ENCODE data around the gene YIPF7.

Gene YIPF7

DNA sequence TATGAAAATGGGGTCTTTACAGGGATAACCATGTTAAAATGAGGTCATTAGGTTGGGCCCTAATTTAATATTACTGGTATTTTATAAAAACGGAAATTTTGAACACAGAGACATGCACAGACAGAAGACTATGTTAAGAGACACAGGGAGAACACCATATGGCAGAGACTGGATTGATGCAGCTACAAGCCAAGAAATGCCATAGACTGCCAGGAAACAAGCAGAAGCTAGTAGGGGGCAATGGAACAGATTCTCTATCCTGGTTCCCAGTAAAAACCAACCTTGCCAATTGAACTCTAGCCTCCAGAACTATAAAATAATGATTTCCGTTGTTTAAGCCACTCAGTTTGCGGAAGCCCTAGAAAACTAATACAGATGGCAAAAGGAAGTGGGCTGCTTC, 20.2 kb upstream of the YIPF7 start:
- H2BK12ac ChIP-seq (ENCODE audit: low read length) = no peak overlapping the region
- H2AK5ac ChIP-seq (ENCODE audit: low read length) = no peak overlapping the region
- no peak overlapping the region for H4K8ac ChIP-seq (ENCODE audit: low read depth, low read length)
- H3K18ac ChIP-seq (ENCODE audit: low read length) = no peak overlapping the region
- no peak overlapping the region for H4K91ac ChIP-seq (ENCODE audit: low read depth, low read length)
- no peak overlapping the region for H2BK120ac ChIP-seq (ENCODE audit: insufficient read depth, low read length, poor library complexity)
- no peak overlapping the region for H4K12ac ChIP-seq (ENCODE audit: low read depth, low read length)
- no peak overlapping the region for H2AFZ ChIP-seq (ENCODE audit: insufficient read depth, low read length, poor library complexity)
- H3K9ac ChIP-seq (ENCODE audit: low read length) = no peak overlapping the region
- no CpG with 5 or more reads among the region's 3 CpGs for WGBS (ENCODE audit: extremely low coverage, insufficient coverage, insufficient read length)
- H3K14ac ChIP-seq (ENCODE audit: low read length) = no peak overlapping the region
- no peaks in the 10 kb centered on the region for H3K36me3 ChIP-seq (ENCODE audit: control insufficient read depth in 1 of 2, insufficient read depth in 2 of 2, low read length in 2 of 2)
- DNase-seq = no peak
- no peaks in the 10 kb centered on the region for H3K79me1 ChIP-seq (ENCODE audit: low read length)
- no peak overlapping the region for H3K27ac ChIP-seq (ENCODE audit: low read depth, low read length)
- H3K79me2 ChIP-seq (ENCODE audit: control insufficient read depth, insufficient read depth, low read length, poor library complexity) = no peaks in the 10 kb centered on the region
- H3K27me3 ChIP-seq (ENCODE audit: insufficient read depth, low read length) = no peaks in the 10 kb centered on the region
- no peaks in the 10 kb centered on the region for H3K4me1 ChIP-seq (ENCODE audit: control insufficient read depth in 1 of 2, insufficient read depth in 2 of 2, low read length in 2 of 2)
- no peak overlapping the region for H2BK5ac ChIP-seq (ENCODE audit: low read depth, low read length, poor library complexity)
- no peak overlapping the region for H3K4ac ChIP-seq (ENCODE audit: low read depth, low read length)
- no peak overlapping the region for H3K4me3 ChIP-seq (ENCODE audit: low read depth, low read length)
- no peak overlapping the region for H3K4me2 ChIP-seq (ENCODE audit: low read length)
- no peak overlapping the region for H3K23ac ChIP-seq (ENCODE audit: low read length)
- H3K9me3 ChIP-seq (ENCODE audit: insufficient read depth, low read depth, low read length) = no peaks in the 10 kb centered on the region

DNA sequence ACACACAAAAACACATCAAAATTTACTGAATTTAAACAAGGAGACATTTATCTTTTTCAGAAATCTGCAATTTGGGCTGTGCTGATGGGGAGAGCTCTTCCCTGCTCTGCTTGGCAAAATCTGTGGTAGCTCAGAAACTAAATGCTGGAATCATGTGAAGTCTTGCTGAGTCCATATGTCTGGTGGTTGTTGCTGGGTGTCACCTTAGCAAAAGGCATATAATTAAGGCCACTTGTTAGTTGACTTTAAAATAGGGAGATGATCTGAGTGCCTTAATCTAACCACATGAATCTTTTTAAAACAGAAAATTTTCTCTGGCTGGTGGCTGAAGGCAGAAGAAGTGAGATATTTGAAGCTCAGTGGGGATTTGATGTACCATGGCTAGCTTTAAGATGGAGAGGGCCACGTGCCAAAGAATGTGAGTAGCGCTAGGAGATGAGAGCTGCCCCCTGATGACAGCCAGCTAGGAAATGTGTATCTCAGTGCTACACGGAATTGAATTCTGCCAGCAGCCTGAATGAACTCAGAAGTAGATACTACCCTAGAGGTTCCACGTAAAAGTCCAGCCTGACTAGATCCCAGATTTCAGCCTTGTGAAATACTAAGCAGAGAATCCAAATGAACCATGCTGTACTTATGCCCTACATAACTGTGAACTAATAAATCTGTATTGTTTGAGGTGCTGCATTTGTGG, 19.2 kb upstream of the YIPF7 start:
- no peak overlapping the region for H3K4ac ChIP-seq (ENCODE audit: low read depth, low read length)
- no peak overlapping the region for H4K8ac ChIP-seq (ENCODE audit: low read depth, low read length)
- no peak overlapping the region for H2BK12ac ChIP-seq (ENCODE audit: low read length)
- H4K12ac ChIP-seq (ENCODE audit: low read depth, low read length) = no peak overlapping the region
- no peak overlapping the region for H3K18ac ChIP-seq (ENCODE audit: low read length)
- H3K36me3 ChIP-seq (ENCODE audit: control insufficient read depth in 1 of 2, insufficient read depth in 2 of 2, low read length in 2 of 2) = no peaks in the 10 kb centered on the region
- H3K23ac ChIP-seq (ENCODE audit: low read length) = no peak overlapping the region
- no peak overlapping the region for H3K27ac ChIP-seq (ENCODE audit: low read depth, low read length)
- H2AK5ac ChIP-seq (ENCODE audit: low read length) = no peak overlapping the region
- H2AFZ ChIP-seq (ENCODE audit: insufficient read depth, low read length, poor library complexity) = no peak overlapping the region
- H3K4me1 ChIP-seq (ENCODE audit: control insufficient read depth in 1 of 2, insufficient read depth in 2 of 2, low read length in 2 of 2) = no peaks in the 10 kb centered on the region
- no peaks in the 10 kb centered on the region for H3K79me1 ChIP-seq (ENCODE audit: low read length)
- H2BK120ac ChIP-seq (ENCODE audit: insufficient read depth, low read length, poor library complexity) = no peak overlapping the region
- WGBS (ENCODE audit: extremely low coverage, insufficient coverage, insufficient read length) = no CpG with 5 or more reads among the region's 4 CpGs
- no peaks in the 10 kb centered on the region for H3K27me3 ChIP-seq (ENCODE audit: insufficient read depth, low read length)
- DNase-seq = no peak
- no peak overlapping the region for H3K14ac ChIP-seq (ENCODE audit: low read length)
- H3K9ac ChIP-seq (ENCODE audit: low read length) = no peak overlapping the region
- H3K4me2 ChIP-seq (ENCODE audit: low read length) = no peak overlapping the region
- H4K91ac ChIP-seq (ENCODE audit: low read depth, low read length) = no peak overlapping the region
- H2BK5ac ChIP-seq (ENCODE audit: low read depth, low read length, poor library complexity) = no peak overlapping the region
- H3K4me3 ChIP-seq (ENCODE audit: low read depth, low read length) = no peak overlapping the region
- H3K9me3 ChIP-seq (ENCODE audit: insufficient read depth, low read depth, low read length) = no peaks in the 10 kb centered on the region
- no peaks in the 10 kb centered on the region for H3K79me2 ChIP-seq (ENCODE audit: control insufficient read depth, insufficient read depth, low read length, poor library complexity)

DNA sequence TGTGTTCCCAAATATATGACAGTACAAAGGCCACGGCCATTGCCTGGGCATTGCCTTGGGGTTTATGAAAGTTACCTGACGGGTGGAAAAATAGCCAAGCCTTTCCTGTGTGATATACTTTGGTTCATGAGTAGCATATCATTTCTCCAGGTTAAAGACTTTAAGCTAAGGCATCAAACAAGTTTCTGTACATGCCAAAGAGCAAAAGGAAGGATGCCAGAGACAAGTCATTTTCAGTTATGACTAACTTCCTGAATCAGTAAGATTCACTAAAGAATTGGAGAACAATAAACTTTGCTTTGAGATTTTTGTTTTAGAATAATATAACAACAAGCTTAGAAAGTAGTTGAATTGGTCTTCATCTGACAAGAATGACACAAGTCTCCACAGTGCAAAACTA, 17.1 kb upstream of the YIPF7 start:
- Histone ChIP-seq H4K12ac (ENCODE audit: low read depth, low read length) (no peak overlapping the region), H2BK12ac (ENCODE audit: low read length) (no peak overlapping the region), H3K27me3 (ENCODE audit: insufficient read depth, low read length) (no peaks in the 10 kb centered on the region), H3K4me3 (ENCODE audit: low read depth, low read length) (no peak overlapping the region), H2BK120ac (ENCODE audit: insufficient read depth, low read length, poor library complexity) (no peak overlapping the region), H2AK5ac (ENCODE audit: low read length) (no peak overlapping the region), H2AFZ (ENCODE audit: insufficient read depth, low read length, poor library complexity) (no peak overlapping the region), H3K4ac (ENCODE audit: low read depth, low read length) (no peak overlapping the region), H4K91ac (ENCODE audit: low read depth, low read length) (no peak overlapping the region), H2BK5ac (ENCODE audit: low read depth, low read length, poor library complexity) (no peak overlapping the region), H3K79me1 (ENCODE audit: low read length) (no peaks in the 10 kb centered on the region), H3K27ac (ENCODE audit: low read depth, low read length) (no peak overlapping the region), H3K23ac (ENCODE audit: low read length) (no peak overlapping the region), H3K14ac (ENCODE audit: low read length) (no peak overlapping the region), H3K9ac (ENCODE audit: low read length) (no peak overlapping the region), H3K79me2 (ENCODE audit: control insufficient read depth, insufficient read depth, low read length, poor library complexity) (no peaks in the 10 kb centered on the region), H3K9me3 (ENCODE audit: insufficient read depth, low read depth, low read length) (no peaks in the 10 kb centered on the region), H3K18ac (ENCODE audit: low read length) (no peak overlapping the region), H3K36me3 (ENCODE audit: control insufficient read depth in 1 of 2, insufficient read depth in 2 of 2, low read length in 2 of 2) (no peaks in the 10 kb centered on the region), H3K4me1 (ENCODE audit: control insufficient read depth in 1 of 2, insufficient read depth in 2 of 2, low read length in 2 of 2) (no peaks in the 10 kb centered on the region), H3K4me2 (ENCODE audit: low read length) (no peak overlapping the region), H4K8ac (ENCODE audit: low read depth, low read length) (no peak overlapping the region)
- DNase-seq = no peak
- WGBS (ENCODE audit: extremely low coverage, insufficient coverage, insufficient read length) = no CpG with 5 or more reads among the region's 2 CpGs

DNA sequence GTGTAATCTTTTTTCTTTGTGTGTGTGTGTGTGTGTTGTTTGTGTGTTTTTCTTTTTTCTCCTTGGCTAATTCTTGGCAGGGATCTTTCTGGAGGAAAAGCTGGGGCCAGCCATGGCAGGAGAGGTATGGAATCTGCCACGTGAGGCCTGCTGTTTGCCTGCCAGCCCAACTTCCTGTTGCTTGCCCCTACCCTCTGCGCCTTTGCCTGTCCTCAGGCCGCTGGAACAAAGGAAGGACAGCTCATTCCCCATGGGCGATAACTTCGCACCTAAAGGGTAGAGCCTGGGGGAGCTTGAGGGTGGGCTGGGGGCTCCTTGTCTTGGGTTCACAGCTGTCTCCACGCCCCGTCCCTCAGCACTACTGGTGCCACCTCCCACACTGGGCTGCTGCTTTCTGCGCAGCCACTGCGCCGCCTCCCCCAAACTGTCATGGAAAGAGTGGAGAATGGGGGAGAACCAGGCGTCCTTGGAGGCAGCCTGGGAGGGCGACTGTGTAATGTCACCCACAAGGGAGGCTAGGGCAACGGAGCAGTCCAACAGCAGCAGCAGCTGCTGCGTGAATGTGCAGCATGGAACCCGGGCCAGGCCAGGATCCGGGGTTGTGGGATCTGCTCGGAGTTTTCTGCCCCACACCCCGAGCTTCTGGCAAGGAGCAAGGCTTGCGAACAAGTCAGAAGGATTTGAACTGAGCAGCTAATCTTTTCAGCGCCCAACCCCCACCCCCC, 12.3 kb upstream of the YIPF7 start:
- Histone ChIP-seq H3K14ac (ENCODE audit: low read length) (no peak overlapping the region), H3K4me2 (ENCODE audit: low read length) (no peak overlapping the region), H3K79me2 (ENCODE audit: control insufficient read depth, insufficient read depth, low read length, poor library complexity) (no peaks in the 10 kb centered on the region), H2AK5ac (ENCODE audit: low read length) (no peak overlapping the region), H4K8ac (ENCODE audit: low read depth, low read length) (no peak overlapping the region), H2BK12ac (ENCODE audit: low read length) (no peak overlapping the region), H3K9ac (ENCODE audit: low read length) (no peak overlapping the region), H3K4me1 (ENCODE audit: control insufficient read depth in 1 of 2, insufficient read depth in 2 of 2, low read length in 2 of 2) (no peaks in the 10 kb centered on the region), H3K4ac (ENCODE audit: low read depth, low read length) (no peak overlapping the region), H4K91ac (ENCODE audit: low read depth, low read length) (no peak overlapping the region), H4K12ac (ENCODE audit: low read depth, low read length) (no peak overlapping the region), H3K18ac (ENCODE audit: low read length) (no peak overlapping the region), H2BK120ac (ENCODE audit: insufficient read depth, low read length, poor library complexity) (no peak overlapping the region), H2AFZ (ENCODE audit: insufficient read depth, low read length, poor library complexity) (no peak overlapping the region), H3K79me1 (ENCODE audit: low read length) (no peaks in the 10 kb centered on the region), H3K27ac (ENCODE audit: low read depth, low read length) (no peak overlapping the region), H3K36me3 (ENCODE audit: control insufficient read depth in 1 of 2, insufficient read depth in 2 of 2, low read length in 2 of 2) (no peaks in the 10 kb centered on the region), H3K23ac (ENCODE audit: low read length) (no peak overlapping the region), H3K4me3 (ENCODE audit: low read depth, low read length) (no peak overlapping the region), H3K27me3 (ENCODE audit: insufficient read depth, low read length) (no peaks in the 10 kb centered on the region), H2BK5ac (ENCODE audit: low read depth, low read length, poor library complexity) (no peak overlapping the region), H3K9me3 (ENCODE audit: insufficient read depth, low read depth, low read length) (no peaks in the 10 kb centered on the region)
- no CpG with 5 or more reads among the region's 20 CpGs for WGBS (ENCODE audit: extremely low coverage, insufficient coverage, insufficient read length)
- no peak for DNase-seq

All from trophoblast cell (in vitro differentiated cells and primary cell).